Urinary bladder (tissue), 4 donors: Measurements from ENCODE around the gene GPATCH2. TPM values are rescaled to one million over a fixed set of nuclear protein-coding genes. Genes with fewer than 3 reads are reported as not detected.

Experiments
- DNase-seq: peaks from one replicate; pipeline ENCODE4 v3.0.0-alpha.2; 2015; ENCODE audit errors: extremely low spot score
- H3K27ac ChIP-seq: one replicate; pipeline ENCODE4 v1.5.1; 2013; ENCODE audit warnings: low read depth, mild to moderate bottlenecking, moderate library complexity
- H3K36me3 ChIP-seq: one replicate; pipeline ENCODE4 v1.6.1; 2013; ENCODE audit warnings: mild to moderate bottlenecking, moderate library complexity; ENCODE audit not compliant: insufficient read depth
- H3K4me1 ChIP-seq: one replicate; pipeline ENCODE4 v1.6.1; 2013; ENCODE audit warnings: mild to moderate bottlenecking, moderate library complexity; ENCODE audit not compliant: insufficient read depth
- H3K4me3 ChIP-seq: one replicate; pipeline ENCODE4 v1.5.1; 2013; ENCODE audit warnings: low read depth, low read length
- WGBS: extraction: QIAGEN DNeasy Blood & Tissue Kit; methylation state at CpG from one replicate; pipeline ENCODE4 v1.1.7; 2013; 5-methylcytosine and 5-hydroxymethylcytosine counted together
- polyA plus RNA-seq: library from polyadenylated mRNA; stranded (reverse); fragments of 200-250 nt; gene quantifications from one replicate; pipeline ENCODE4 v1.2.3, GENCODE V29; 2013
- total RNA-seq: library from RNA; depleted of rRNA; stranded (reverse); fragments of >200 nt; gene quantifications from one replicate; pipeline ENCODE4 v1.2.3, GENCODE V29; 2014
- donor health status: healthy with polysubstance abuse.
- donor health status: healthy.

Gene GPATCH2
- total and polyA plus RNA-seq, 2 donors: 5.6 to 54.0 TPM

GRCh38 chr1:217482356-217483102 is 148.4 kb downstream of the GPATCH2 start:
- no peak overlapping the region for H3K27ac ChIP-seq
- DNase-seq: no peak
- 71% methylated on average over 3 of the region's 3 CpGs for WGBS
- H3K4me1 ChIP-seq: no peaks in the 10 kb centered on the region
- no peaks in the 10 kb centered on the region for H3K36me3 ChIP-seq
- H3K4me3 ChIP-seq: no peak overlapping the region

- H3K27ac ChIP-seq: no peak overlapping the region
- no peak for DNase-seq
- no peaks in the 10 kb centered on the region for H3K36me3 ChIP-seq
- no peak overlapping the region for H3K4me3 ChIP-seq
- H3K4me1 ChIP-seq: no peaks in the 10 kb centered on the region
Observed at GRCh38 chr1:217478450-217478849, 152.4 kb downstream of the GPATCH2 start.

- WGBS: 94% methylated on average over 1 of the region's 1 CpG
- no peaks in the 10 kb centered on the region for H3K4me1 ChIP-seq
- no peak overlapping the region for H3K4me3 ChIP-seq
- H3K36me3 ChIP-seq: no peaks in the 10 kb centered on the region
- no peak for DNase-seq
- no peak overlapping the region for H3K27ac ChIP-seq
Observed at GRCh38 chr1:217472915-217473314, 158.0 kb downstream of the GPATCH2 start.

- no peak overlapping the region for H3K4me3 ChIP-seq
- H3K4me1 ChIP-seq: no peaks in the 10 kb centered on the region
- H3K27ac ChIP-seq: no peak overlapping the region
- WGBS: 59% methylated on average over 1 of the region's 1 CpG
- DNase-seq: no peak
- no peaks in the 10 kb centered on the region for H3K36me3 ChIP-seq
Observed at GRCh38 chr1:217471403-217471802, 159.5 kb downstream of the GPATCH2 start.

GRCh38 chr1:217469983-217470382 is 160.9 kb downstream of the GPATCH2 start:
- no peak overlapping the region for H3K4me3 ChIP-seq
- H3K36me3 ChIP-seq: no peaks in the 10 kb centered on the region
- no peak overlapping the region for H3K27ac ChIP-seq
- 90% methylated on average over 1 of the region's 1 CpG for WGBS
- DNase-seq: no peak
- H3K4me1 ChIP-seq: no peaks in the 10 kb centered on the region

GRCh38 chr1:217465102-217465501 is 165.8 kb downstream of the GPATCH2 start:
- 96% methylated on average over 1 of the region's 1 CpG for WGBS
- Histone ChIP-seq H3K36me3 (no peaks in the 10 kb centered on the region), H3K4me3 (no peak overlapping the region), H3K27ac (no peak overlapping the region), H3K4me1 (no peaks in the 10 kb centered on the region)
- DNase-seq: no peak

GRCh38 chr1:217462666-217463065 is 168.2 kb downstream of the GPATCH2 start:
- WGBS: 100% methylated on average over 1 of the region's 1 CpG
- DNase-seq: no peak
- H3K36me3 ChIP-seq: no peaks in the 10 kb centered on the region

GRCh38 chr1:217462159-217462558 is 168.7 kb downstream of the GPATCH2 start:
- DNase-seq: no peak
- no peaks in the 10 kb centered on the region for H3K4me1 ChIP-seq
- WGBS: 58% methylated on average over 2 of the region's 2 CpGs
- no peaks in the 10 kb centered on the region for H3K36me3 ChIP-seq
- H3K27ac ChIP-seq: no peak overlapping the region
- H3K4me3 ChIP-seq: no peak overlapping the region

More at GRCh38 chr1:217462666-217463065, 168.2 kb downstream of the GPATCH2 start:
- H3K27ac ChIP-seq: no peak overlapping the region
- H3K4me3 ChIP-seq: no peak overlapping the region
- H3K4me1 ChIP-seq: no peaks in the 10 kb centered on the region

- no peak for DNase-seq
- no peaks in the 10 kb centered on the region for H3K4me1 ChIP-seq
- H3K36me3 ChIP-seq: no peaks in the 10 kb centered on the region
- 97% methylated on average over 2 of the region's 2 CpGs for WGBS
- no peak overlapping the region for H3K27ac ChIP-seq
- H3K4me3 ChIP-seq: no peak overlapping the region
Observed at GRCh38 chr1:217457016-217457415, 173.9 kb downstream of the GPATCH2 start.

- 72% methylated on average over 2 of the region's 2 CpGs for WGBS
- no peaks in the 10 kb centered on the region for H3K4me1 ChIP-seq
- no peak overlapping the region for H3K27ac ChIP-seq
- no peaks in the 10 kb centered on the region for H3K36me3 ChIP-seq
- DNase-seq: no peak
- H3K4me3 ChIP-seq: no peak overlapping the region
Observed at GRCh38 chr1:217456261-217456660, 174.6 kb downstream of the GPATCH2 start.

- H3K27ac ChIP-seq: no peak overlapping the region
- no peak overlapping the region for H3K4me3 ChIP-seq
- 54% methylated on average over 4 of the region's 4 CpGs for WGBS
- peaks cover 1% of the 10 kb centered on the region for H3K36me3 ChIP-seq
- H3K4me1 ChIP-seq: no peaks in the 10 kb centered on the region
- no peak for DNase-seq
Observed at GRCh38 chr1:217453816-217454215, 177.1 kb downstream of the GPATCH2 start.

- WGBS: 89% methylated on average over 6 of the region's 6 CpGs
- Histone ChIP-seq H3K4me1 (no peaks in the 10 kb centered on the region), H3K27ac (no peak overlapping the region), H3K36me3 (peaks cover 2% of the 10 kb centered on the region), H3K4me3 (no peak overlapping the region)
- DNase-seq: no peak
Observed at GRCh38 chr1:217449370-217449769, 181.5 kb downstream of the GPATCH2 start.

GRCh38 chr1:217443845-217444244 is 187.0 kb downstream of the GPATCH2 start:
- WGBS: 94% methylated on average over 2 of the region's 2 CpGs
- DNase-seq: no peak
- no peak overlapping the region for H3K27ac ChIP-seq

GRCh38 chr1:217437376-217437775 is 193.5 kb downstream of the GPATCH2 start:
- H3K27ac ChIP-seq: no peak overlapping the region

More at GRCh38 chr1:217443845-217444244, 187.0 kb downstream of the GPATCH2 start:
- Histone ChIP-seq H3K36me3 (peaks cover 1% of the 10 kb centered on the region), H3K4me1 (no peaks in the 10 kb centered on the region), H3K4me3 (no peak overlapping the region)

More at GRCh38 chr1:217437376-217437775, 193.5 kb downstream of the GPATCH2 start:
- Histone ChIP-seq H3K36me3 (no peaks in the 10 kb centered on the region), H3K4me3 (no peak overlapping the region), H3K4me1 (no peaks in the 10 kb centered on the region)
- 85% methylated on average over 3 of the region's 3 CpGs for WGBS
- DNase-seq: no peak
